Progenitor cell of endocrine pancreas (in vitro differentiated cells): Measurements from ENCODE around the gene REG3A. TPM values are rescaled to one million over a fixed set of nuclear protein-coding genes. Genes with fewer than 3 reads are reported as not detected.

ENCODE experiments used
- DNase-seq: peaks from one replicate; pipeline ENCODE4 v3.0.0; 2021; ENCODE audit warnings: low spot score; ENCODE audit not compliant: unreplicated experiment
- H3K27ac Mint-ChIP-seq: 2 replicates; pipeline ENCODE4 v1.8.0; 2021; ENCODE audit warnings: mild to moderate bottlenecking, moderate library complexity, mixed read lengths
- H3K27me3 Mint-ChIP-seq: 2 replicates; pipeline ENCODE4 v1.8.0; 2021; ENCODE audit warnings: mixed read lengths
- H3K36me3 Mint-ChIP-seq: 2 replicates; pipeline ENCODE4 v1.8.0; 2022; ENCODE audit warnings: mixed read lengths; ENCODE audit not compliant: insufficient read depth
- H3K4me1 Mint-ChIP-seq: 2 replicates; pipeline ENCODE4 v1.8.0; 2021; ENCODE audit warnings: low read depth, mixed read lengths
- H3K4me3 Mint-ChIP-seq: 2 replicates; pipeline ENCODE4 v1.8.0; 2021; ENCODE audit warnings: low read depth, mild to moderate bottlenecking, moderate library complexity, mixed read lengths
- H3K9me3 Mint-ChIP-seq: 2 replicates; pipeline ENCODE4 v1.8.0; 2021; ENCODE audit warnings: low read depth, mixed read lengths
- total RNA-seq: library from RNA; stranded (reverse); gene quantifications from 2 replicates; pipeline ENCODE4 v1.2.1, GENCODE V29; 2021
- TF ChIP-seq, protein P1 (sequence below): fragments of 200-600 bp; sonication (generic); IDR thresholded peaks from one replicate; pipeline ENCODE4 v1.5.0; 2021; ENCODE audit warnings: antibody characterized with exemption, mild to moderate bottlenecking; ENCODE audit not compliant: unreplicated experiment

The REG3A gene
- total RNA-seq, 1 donor from 2014 or later: not detected

DNA sequence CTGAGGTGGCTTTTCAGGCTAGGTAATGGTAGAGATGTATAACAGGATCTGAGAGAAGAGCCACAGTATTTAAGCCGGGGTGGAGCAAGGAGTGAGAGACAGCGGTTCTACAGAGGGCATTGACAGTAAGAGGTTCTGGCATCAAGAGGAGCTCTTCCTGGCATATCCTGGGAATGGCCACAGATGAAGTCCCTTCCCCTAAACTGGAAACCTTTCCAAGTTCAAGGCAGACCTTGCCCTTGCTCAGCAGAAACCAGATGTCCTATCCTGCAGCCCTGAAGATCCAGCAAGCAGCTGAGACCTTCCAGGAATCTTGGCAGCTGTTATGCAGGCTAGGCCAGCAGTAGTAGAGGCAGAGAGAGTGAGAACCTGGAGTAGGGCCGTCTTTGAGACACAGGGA, 21.2 kb downstream of the REG3A start:
- H3K27me3 Mint-ChIP-seq: peaks cover 19% of the 10 kb centered on the region
- TF ChIP-seq, protein P1, sequence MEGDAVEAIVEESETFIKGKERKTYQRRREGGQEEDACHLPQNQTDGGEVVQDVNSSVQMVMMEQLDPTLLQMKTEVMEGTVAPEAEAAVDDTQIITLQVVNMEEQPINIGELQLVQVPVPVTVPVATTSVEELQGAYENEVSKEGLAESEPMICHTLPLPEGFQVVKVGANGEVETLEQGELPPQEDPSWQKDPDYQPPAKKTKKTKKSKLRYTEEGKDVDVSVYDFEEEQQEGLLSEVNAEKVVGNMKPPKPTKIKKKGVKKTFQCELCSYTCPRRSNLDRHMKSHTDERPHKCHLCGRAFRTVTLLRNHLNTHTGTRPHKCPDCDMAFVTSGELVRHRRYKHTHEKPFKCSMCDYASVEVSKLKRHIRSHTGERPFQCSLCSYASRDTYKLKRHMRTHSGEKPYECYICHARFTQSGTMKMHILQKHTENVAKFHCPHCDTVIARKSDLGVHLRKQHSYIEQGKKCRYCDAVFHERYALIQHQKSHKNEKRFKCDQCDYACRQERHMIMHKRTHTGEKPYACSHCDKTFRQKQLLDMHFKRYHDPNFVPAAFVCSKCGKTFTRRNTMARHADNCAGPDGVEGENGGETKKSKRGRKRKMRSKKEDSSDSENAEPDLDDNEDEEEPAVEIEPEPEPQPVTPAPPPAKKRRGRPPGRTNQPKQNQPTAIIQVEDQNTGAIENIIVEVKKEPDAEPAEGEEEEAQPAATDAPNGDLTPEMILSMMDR: no peak
- no peak overlapping the region for H3K4me3 Mint-ChIP-seq
- H3K36me3 Mint-ChIP-seq: no peaks in the 10 kb centered on the region
- DNase-seq: no peak
- H3K27ac Mint-ChIP-seq: no peak overlapping the region
- H3K4me1 Mint-ChIP-seq: no peaks in the 10 kb centered on the region
- H3K9me3 Mint-ChIP-seq: no peaks in the 10 kb centered on the region

DNA sequence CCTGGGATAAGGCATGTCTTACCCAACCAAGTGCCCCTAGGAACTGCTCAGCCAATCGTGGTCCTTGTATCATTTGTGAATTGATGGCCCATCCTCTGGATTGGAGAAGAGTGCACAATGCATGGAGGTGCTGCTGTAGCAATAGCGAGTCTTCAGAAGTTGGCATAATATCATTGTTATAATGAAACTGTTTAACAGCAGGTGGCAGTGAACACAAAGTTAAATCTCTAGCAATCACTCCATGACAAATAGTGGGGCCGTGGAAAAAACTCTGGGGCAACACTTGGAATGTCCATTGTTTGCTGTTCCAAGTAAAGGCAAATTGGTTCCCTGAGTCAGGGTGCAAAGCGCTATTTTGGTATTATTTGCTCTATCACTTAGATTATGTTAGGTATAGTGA, 27.9 kb downstream of the REG3A start:
- no peak overlapping the region for H3K27ac Mint-ChIP-seq
- no peak for DNase-seq
- H3K36me3 Mint-ChIP-seq: no peaks in the 10 kb centered on the region
- H3K4me1 Mint-ChIP-seq: no peaks in the 10 kb centered on the region
- H3K4me3 Mint-ChIP-seq: no peak overlapping the region
- TF ChIP-seq, protein P1: no peak
- H3K27me3 Mint-ChIP-seq: peaks cover 1% of the 10 kb centered on the region
- no peaks in the 10 kb centered on the region for H3K9me3 Mint-ChIP-seq

DNA sequence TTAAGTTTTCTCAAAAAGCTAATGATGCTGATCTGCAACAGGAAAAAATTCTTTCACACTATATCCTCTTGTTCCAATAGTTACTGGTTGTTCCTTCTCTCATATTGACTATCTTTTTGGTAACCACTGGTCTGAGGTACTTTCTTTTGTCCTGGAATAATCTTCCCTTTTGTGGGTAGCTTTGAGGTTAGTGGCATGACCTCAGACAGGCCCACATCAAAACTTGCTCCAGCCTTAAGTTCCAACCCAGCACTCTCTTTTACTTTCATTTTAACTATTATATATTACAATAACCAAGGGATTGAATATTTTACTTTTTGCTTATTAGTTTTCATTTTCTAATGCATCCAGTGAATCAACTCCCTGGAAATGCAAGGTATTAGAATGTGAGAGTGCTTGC, 29.7 kb downstream of the REG3A start:
- H3K4me3 Mint-ChIP-seq: no peak overlapping the region
- H3K4me1 Mint-ChIP-seq: no peaks in the 10 kb centered on the region
- H3K36me3 Mint-ChIP-seq: no peaks in the 10 kb centered on the region
- TF ChIP-seq, protein P1: no peak
- H3K9me3 Mint-ChIP-seq: no peaks in the 10 kb centered on the region
- no peaks in the 10 kb centered on the region for H3K27me3 Mint-ChIP-seq
- H3K27ac Mint-ChIP-seq: no peak overlapping the region
- DNase-seq: no peak

DNA sequence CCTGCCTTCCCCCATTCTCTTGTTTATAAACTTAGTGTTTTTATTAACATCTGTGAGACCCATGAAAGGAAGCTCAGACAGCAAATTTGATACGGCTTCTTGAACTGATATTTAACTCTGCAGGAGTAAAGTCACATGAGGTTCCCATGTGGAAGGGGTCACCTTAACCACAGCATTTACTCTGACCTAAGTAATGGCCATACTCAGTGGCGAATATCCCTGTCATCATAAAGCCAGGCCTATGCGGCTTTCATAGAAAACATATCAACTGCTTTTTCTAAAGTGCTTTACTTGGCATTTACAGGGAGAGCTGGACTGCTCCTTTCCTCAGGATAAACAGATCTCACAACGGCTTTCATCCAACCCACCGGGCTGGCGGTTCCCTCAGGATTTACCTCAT, 30.3 kb downstream of the REG3A start:
- Mint-ChIP-seq H3K36me3 (no peaks in the 10 kb centered on the region), H3K4me1 (no peaks in the 10 kb centered on the region), H3K27me3 (no peaks in the 10 kb centered on the region), H3K9me3 (no peaks in the 10 kb centered on the region), H3K27ac (no peak overlapping the region), H3K4me3 (no peak overlapping the region)
- TF ChIP-seq, protein P1: no peak
- DNase-seq: no peak

DNA sequence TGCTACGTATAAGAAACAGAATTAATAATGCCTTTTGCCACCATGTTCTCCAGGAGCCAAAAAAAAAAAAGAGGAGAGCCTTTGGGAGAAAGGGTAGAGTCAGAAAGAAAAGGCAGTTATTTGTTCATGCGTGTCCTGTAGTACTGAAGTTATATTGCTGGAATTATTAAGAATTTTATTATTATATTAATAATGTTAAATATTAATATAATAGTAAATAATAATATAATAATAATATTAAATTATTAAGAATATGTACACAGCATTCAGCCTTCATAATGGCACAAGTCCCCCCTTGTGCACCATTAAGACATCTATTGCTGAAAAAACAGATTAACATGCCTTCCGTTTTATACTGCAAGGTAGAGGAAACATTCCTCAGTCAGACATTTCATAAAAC, 31.1 kb downstream of the REG3A start:
- H3K36me3 Mint-ChIP-seq: no peaks in the 10 kb centered on the region
- H3K27ac Mint-ChIP-seq: no peak overlapping the region
- H3K9me3 Mint-ChIP-seq: no peaks in the 10 kb centered on the region
- no peak for DNase-seq
- no peak overlapping the region for H3K4me3 Mint-ChIP-seq
- H3K4me1 Mint-ChIP-seq: no peaks in the 10 kb centered on the region
- TF ChIP-seq, protein P1: no peak
- H3K27me3 Mint-ChIP-seq: no peaks in the 10 kb centered on the region
